ENCODE data around the gene RAB37. TPM values are rescaled to one million over a fixed set of nuclear protein-coding genes. Genes with fewer than 3 reads are reported as not detected.

The RAB37 gene
- total and polyA plus RNA-seq, 2 of the 13 experiments (the other 11 are each of a cell fraction or from before 2014, with no cell fraction given), result 0.91 to 3.7 TPM

DNA sequence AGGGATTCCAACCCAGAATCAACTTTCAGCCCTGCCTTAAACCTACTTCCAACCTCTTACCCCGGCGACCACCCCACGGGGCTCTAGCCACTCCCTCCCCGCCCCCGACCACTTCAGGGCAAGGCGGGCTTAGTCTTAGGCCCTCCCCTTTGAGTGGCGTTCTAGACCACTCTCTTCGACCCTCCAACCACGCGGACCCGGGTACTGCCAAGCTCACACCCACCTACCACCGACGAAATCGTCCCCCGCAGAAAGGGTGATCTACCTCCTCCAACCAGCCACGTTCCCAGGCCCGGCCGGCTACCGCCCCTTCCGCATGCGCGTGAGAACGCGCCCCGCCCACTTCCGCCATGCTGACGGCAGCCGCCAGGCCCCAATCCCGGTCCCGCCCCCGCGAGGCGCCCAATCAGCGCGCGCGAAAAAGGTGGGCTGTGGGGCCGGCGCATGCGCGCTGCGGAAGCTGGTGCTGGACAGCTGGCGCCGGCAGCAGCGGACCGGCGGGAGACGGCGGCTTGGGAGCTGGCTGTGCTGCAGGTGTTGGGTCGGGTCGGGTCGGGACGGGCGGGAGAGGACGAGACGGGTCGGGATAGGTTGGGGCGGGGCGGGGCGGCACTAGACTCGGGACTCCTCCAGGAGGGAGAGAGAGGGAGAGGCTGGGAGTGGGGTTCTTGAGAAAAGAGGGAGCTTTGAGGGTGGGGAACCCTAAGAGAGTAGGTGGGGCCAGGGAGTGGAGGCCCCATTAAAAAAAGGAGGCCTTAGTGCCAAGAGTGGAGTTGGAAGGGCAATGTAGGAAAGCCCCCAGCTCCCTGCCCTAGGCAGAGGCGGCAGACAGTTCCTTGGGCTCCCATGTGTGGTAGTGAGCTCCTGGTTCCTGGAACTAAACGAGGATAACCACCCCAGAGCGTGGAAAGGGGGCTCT lies 39.2 kb downstream of the RAB37 start, which contains the start of gene NAT9 (continued):
- TF ChIP-seq TGIF2 (CRISPR knock-in tag; IDR thresholded peaks at IDR 0.05) (peak; percentile 90), ZMYM4 (CRISPR knock-in tag; IDR thresholded peaks at IDR 0.05) (peak; percentile 77), ZNF788 (CRISPR knock-in tag; IDR thresholded peaks at IDR 0.05; ENCODE audit: borderline replicate concordance) (peak; percentile 86; the same call in 1 of the 2 replicates), ZNF768 (CRISPR knock-in tag; IDR thresholded peaks at IDR 0.05) (peak; percentile 29; the same call in 1 of the 2 replicates), ADNP (CRISPR knock-in tag; IDR thresholded peaks at IDR 0.05) (no peak), JUND (CRISPR knock-in tag; IDR thresholded peaks at IDR 0.05) (no peak), ZNF530 (CRISPR knock-in tag; IDR thresholded peaks at IDR 0.05; ENCODE audit: low read depth) (no peak), KLF9 (CRISPR knock-in tag; IDR thresholded peaks at IDR 0.05; ENCODE audit: low read depth) (peak; percentile 84), POLR2A (IDR thresholded peaks at IDR 0.05; ENCODE audit: insufficient read depth in 1 of 2, low read depth in 2 of 2, low read length in 2 of 2) (peak; percentile 76 to 92), KDM2A (CRISPR knock-in tag; IDR thresholded peaks at IDR 0.05; ENCODE audit: borderline replicate concordance, low read depth) (peak; percentile 67; the same call in 1 of the 2 replicates), ZNF451 (CRISPR knock-in tag; IDR thresholded peaks at IDR 0.05) (peak; percentile 58), SRSF1 (optimal IDR thresholded peaks at IDR 0.05; ENCODE audit: low read depth, low read length) (peak; percentile 63), NCOA5 (CRISPR knock-in tag; IDR thresholded peaks at IDR 0.05) (no peak), ATF7-NPFF (CRISPR knock-in tag; IDR thresholded peaks at IDR 0.05; ENCODE audit: low read depth) (peak; percentile 80), ZZZ3 (CRISPR knock-in tag; IDR thresholded peaks at IDR 0.05; ENCODE audit: borderline replicate concordance) (peak; percentile 91; the same call in 1 of the 2 replicates), IRF2 (CRISPR knock-in tag; IDR thresholded peaks at IDR 0.05) (peak; percentile 77; the same call in 1 of the 2 replicates), HOXA5 (CRISPR knock-in tag; IDR thresholded peaks at IDR 0.05) (peak; percentile 72; the same call in 1 of the 2 replicates), YY1 (IDR thresholded peaks at IDR 0.05; ENCODE audit: insufficient read depth, insufficient replicate concordance, low read depth, low read length) (peak; percentile 86), ZNF652 (CRISPR knock-in tag; IDR thresholded peaks at IDR 0.05; ENCODE audit: borderline replicate concordance, low read depth) (no peak), MIER2 (CRISPR knock-in tag; IDR thresholded peaks at IDR 0.05) (peak; percentile 54; the same call in 1 of the 2 replicates), SETDB1 (CRISPR knock-in tag; IDR thresholded peaks at IDR 0.05; ENCODE audit: borderline replicate concordance) (no peak), CEBPG (CRISPR knock-in tag; IDR thresholded peaks at IDR 0.05) (peak; percentile 40; the same call in 1 of the 2 replicates), SIN3A (IDR thresholded peaks at IDR 0.05; ENCODE audit: borderline replicate concordance, low read depth, low read length) (peak; percentile 97), TBX3 (IDR thresholded peaks at IDR 0.05; ENCODE audit: borderline replicate concordance) (peak; percentile 94), FOXA3 (CRISPR knock-in tag; IDR thresholded peaks at IDR 0.05) (peak; percentile 50), ZNF570 (CRISPR knock-in tag; IDR thresholded peaks at IDR 0.05; ENCODE audit: borderline replicate concordance) (0 out of 2 replicates have a peak, but pooled peaks have one; percentile 11)
- TF ChIP-seq, protein P1, sequence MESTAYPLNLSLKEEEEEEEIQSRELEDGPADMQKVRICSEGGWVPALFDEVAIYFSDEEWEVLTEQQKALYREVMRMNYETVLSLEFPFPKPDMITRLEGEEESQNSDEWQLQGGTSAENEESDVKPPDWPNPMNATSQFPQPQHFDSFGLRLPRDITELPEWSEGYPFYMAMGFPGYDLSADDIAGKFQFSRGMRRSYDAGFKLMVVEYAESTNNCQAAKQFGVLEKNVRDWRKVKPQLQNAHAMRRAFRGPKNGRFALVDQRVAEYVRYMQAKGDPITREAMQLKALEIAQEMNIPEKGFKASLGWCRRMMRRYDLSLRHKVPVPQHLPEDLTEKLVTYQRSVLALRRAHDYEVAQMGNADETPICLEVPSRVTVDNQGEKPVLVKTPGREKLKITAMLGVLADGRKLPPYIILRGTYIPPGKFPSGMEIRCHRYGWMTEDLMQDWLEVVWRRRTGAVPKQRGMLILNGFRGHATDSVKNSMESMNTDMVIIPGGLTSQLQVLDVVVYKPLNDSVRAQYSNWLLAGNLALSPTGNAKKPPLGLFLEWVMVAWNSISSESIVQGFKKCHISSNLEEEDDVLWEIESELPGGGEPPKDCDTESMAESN (CRISPR knock-in tag; conservative IDR thresholded peaks at IDR 0.05), result peak; percentile 88; the same call in 1 of the 2 replicates
- TF ChIP-seq, protein P2, sequence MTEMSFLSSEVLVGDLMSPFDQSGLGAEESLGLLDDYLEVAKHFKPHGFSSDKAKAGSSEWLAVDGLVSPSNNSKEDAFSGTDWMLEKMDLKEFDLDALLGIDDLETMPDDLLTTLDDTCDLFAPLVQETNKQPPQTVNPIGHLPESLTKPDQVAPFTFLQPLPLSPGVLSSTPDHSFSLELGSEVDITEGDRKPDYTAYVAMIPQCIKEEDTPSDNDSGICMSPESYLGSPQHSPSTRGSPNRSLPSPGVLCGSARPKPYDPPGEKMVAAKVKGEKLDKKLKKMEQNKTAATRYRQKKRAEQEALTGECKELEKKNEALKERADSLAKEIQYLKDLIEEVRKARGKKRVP (CRISPR knock-in tag; IDR thresholded peaks at IDR 0.05), result peak in 1 of 2 experiments; percentile 48; a peak in 2 of 4 replicates

Measured in HepG2 (cell line).